H9 (cell line): ENCODE measurements around the gene HUNK. TPM values are rescaled to one million over a fixed set of nuclear protein-coding genes. Genes with fewer than 3 reads are reported as not detected.

ENCODE experiments used
- DNase-seq: peaks from one replicate; pipeline ENCODE4 v3.0.0-alpha.2; 2017
- H2AFZ ChIP-seq: one replicate; pipeline ENCODE4 v1.6.1; 2013; ENCODE audit warnings: mild to moderate bottlenecking, low read length, control low read depth, moderate library complexity
- H2AK5ac ChIP-seq: 2 replicates; pipeline ENCODE4 v1.6.1; 2013; ENCODE audit warnings: low read length, control low read depth, mixed read lengths; ENCODE audit not compliant: insufficient read length
- H2BK120ac ChIP-seq: one replicate; pipeline ENCODE4 v1.6.1; 2013; ENCODE audit warnings: low read depth, mild to moderate bottlenecking, low read length, control low read depth, inconsistent platforms; ENCODE audit not compliant: poor library complexity, severe bottlenecking
- H2BK12ac ChIP-seq: 2 replicates; pipeline ENCODE4 v1.6.1; 2013; ENCODE audit warnings: low read length, control low read depth, mixed read lengths, low read depth; ENCODE audit not compliant: insufficient read length
- H2BK15ac ChIP-seq: 2 replicates; pipeline ENCODE4 v1.6.1; 2013; ENCODE audit warnings: low read depth, low read length, control low read depth
- H2BK20ac ChIP-seq: one replicate; pipeline ENCODE4 v1.6.1; 2013; ENCODE audit warnings: low read depth, mild to moderate bottlenecking, low read length, control low read depth, inconsistent platforms; ENCODE audit not compliant: poor library complexity, severe bottlenecking
- H2BK5ac ChIP-seq: 2 replicates; pipeline ENCODE4 v1.6.1; 2013; ENCODE audit warnings: low read length, control low read depth, mixed read lengths; ENCODE audit not compliant: insufficient read length
- H3K14ac ChIP-seq: 2 replicates; pipeline ENCODE4 v1.6.1; 2013; ENCODE audit warnings: low read length, control low read depth; ENCODE audit not compliant: insufficient read depth
- H3K18ac ChIP-seq: 2 replicates; pipeline ENCODE4 v1.6.1; 2013; ENCODE audit warnings: low read depth, mild to moderate bottlenecking, mixed read lengths, low read length, control low read depth; ENCODE audit not compliant: insufficient read length
- H3K23ac ChIP-seq: 2 replicates; pipeline ENCODE4 v1.6.1; 2013; ENCODE audit warnings: low read length, control low read depth, mixed read lengths, low read depth; ENCODE audit not compliant: insufficient read length
- H3K23me2 ChIP-seq: 2 replicates; pipeline ENCODE4 v1.6.1; 2013; ENCODE audit warnings: low read depth, mild to moderate bottlenecking, mixed read lengths, low read length, control low read depth; ENCODE audit not compliant: insufficient read length, poor library complexity, severe bottlenecking
- H3K27ac ChIP-seq: 2 replicates; pipeline ENCODE4 v1.5.1; 2013; ENCODE audit warnings: low read length, control low read depth, mixed read lengths, low read depth; ENCODE audit not compliant: insufficient read length
- H3K27me3 ChIP-seq: 2 replicates; pipeline ENCODE4 v1.6.1; 2013; ENCODE audit warnings: low read length, control low read depth, inconsistent platforms; ENCODE audit not compliant: insufficient read depth
- H3K4ac ChIP-seq: 2 replicates; pipeline ENCODE4 v1.6.1; 2013; ENCODE audit warnings: low read depth, mild to moderate bottlenecking, control low read depth, inconsistent platforms, low read length, moderate library complexity
- H3K4me1 ChIP-seq: 2 replicates; pipeline ENCODE4 v1.6.1; 2013; ENCODE audit warnings: low read length, control low read depth, inconsistent platforms; ENCODE audit not compliant: insufficient read depth
- H3K4me2 ChIP-seq: 2 replicates; pipeline ENCODE4 v1.6.1; 2013; ENCODE audit warnings: low read length, control low read depth, mixed read lengths; ENCODE audit not compliant: insufficient read length, insufficient read depth
- H3K56ac ChIP-seq: 2 replicates; pipeline ENCODE4 v1.6.1; 2013; ENCODE audit warnings: low read depth, mild to moderate bottlenecking, mixed read lengths, low read length, control low read depth; ENCODE audit not compliant: insufficient read length
- H3K79me1 ChIP-seq: 2 replicates; pipeline ENCODE4 v1.6.1; 2013; ENCODE audit warnings: low read depth, mild to moderate bottlenecking, moderate library complexity, low read length, control low read depth, inconsistent platforms; ENCODE audit not compliant: insufficient read depth, poor library complexity, severe bottlenecking
- H3K79me2 ChIP-seq: 2 replicates; pipeline ENCODE4 v1.6.1; 2013; ENCODE audit warnings: low read length, control low read depth, inconsistent platforms; ENCODE audit not compliant: insufficient read depth
- H3K9ac ChIP-seq: 2 replicates; pipeline ENCODE4 v1.6.1; 2013; ENCODE audit warnings: low read length, control low read depth, mixed read lengths; ENCODE audit not compliant: insufficient read length; ENCODE audit errors: extremely low read depth
- H3K9me3 ChIP-seq: one replicate; pipeline ENCODE4 v1.6.1; 2013; ENCODE audit warnings: low read depth, low read length, inconsistent platforms; ENCODE audit not compliant: control insufficient read depth
- H3T11ph ChIP-seq: one replicate; pipeline ENCODE4 v1.6.1; 2013; ENCODE audit warnings: mild to moderate bottlenecking, low read length, control low read depth, inconsistent platforms
- H4K20me1 ChIP-seq: one replicate; pipeline ENCODE4 v1.6.1; 2013; ENCODE audit not compliant: control insufficient read depth, insufficient read length, insufficient read depth
- H4K5ac ChIP-seq: 2 replicates; pipeline ENCODE4 v1.6.1; 2013; ENCODE audit warnings: low read depth, mild to moderate bottlenecking, mixed read lengths, low read length, control low read depth; ENCODE audit not compliant: insufficient read length
- H4K8ac ChIP-seq: replicated peaks from 2 replicates; pipeline ENCODE4 v1.6.1; 2013; ENCODE audit warnings: low read length, control low read depth, mixed read lengths, low read depth; ENCODE audit not compliant: insufficient read length
- H4K91ac ChIP-seq: 2 replicates; pipeline ENCODE4 v1.6.1; 2013; ENCODE audit warnings: low read depth, mild to moderate bottlenecking, moderate library complexity, mixed read lengths, low read length, control low read depth; ENCODE audit not compliant: insufficient read length
- H3K27ac Mint-ChIP-seq, 3 experiments: 2 replicates in 2 of 3; 3 replicates in 1 of 3; pipeline ENCODE4 v1.8.0; 2020 to 2021; ENCODE audit warnings: mixed read lengths in 3 of 3, mild to moderate bottlenecking in 1 of 3, moderate library complexity in 1 of 3
- H3K27me3 Mint-ChIP-seq: 2 replicates; pipeline ENCODE4 v1.8.0; 2021; ENCODE audit warnings: low read depth, mild to moderate bottlenecking, moderate library complexity, mixed read lengths
- H3K36me3 Mint-ChIP-seq, 3 experiments: 2 replicates in 2 of 3; 3 replicates in 1 of 3; pipeline ENCODE4 v1.8.0; 2020 to 2021; ENCODE audit warnings: low read depth in 3 of 3, mixed read lengths in 3 of 3; ENCODE audit not compliant: insufficient read depth in 1 of 3
- H3K4me1 Mint-ChIP-seq, 2 experiments: 2 replicates each; pipeline ENCODE4 v1.8.0; 2020; ENCODE audit warnings: mixed read lengths in 2 of 2
- H3K4me3 Mint-ChIP-seq, 2 experiments: 2 replicates in 1 of 2; 3 replicates in 1 of 2; pipeline ENCODE4 v1.8.0; 2020 to 2021; ENCODE audit warnings: mild to moderate bottlenecking in 2 of 2, mixed read lengths in 2 of 2, moderate library complexity in 1 of 2
- H3K9me3 Mint-ChIP-seq, 2 experiments: 2 replicates in 1 of 2; 3 replicates in 1 of 2; pipeline ENCODE4 v1.8.0; 2020; ENCODE audit warnings: mild to moderate bottlenecking in 2 of 2, mixed read lengths in 2 of 2, moderate library complexity in 1 of 2
- WGBS: extraction: QIAGEN DNeasy Blood & Tissue Kit; methylation state at CpG from one replicate; pipeline ENCODE4 v1.1.7; 2013; ENCODE audit warnings: missing lambda C conversion rate, low lambda C conversion rate, mixed read lengths; ENCODE audit not compliant: insufficient read length; ENCODE audit errors: extremely low coverage; 5-methylcytosine and 5-hydroxymethylcytosine counted together
- total RNA-seq: library from RNA; stranded (reverse); gene quantifications from 2 replicates; pipeline ENCODE4 v1.2.1, GENCODE V29; 2021
- TF ChIP-seq, protein P1 (sequence below): fragments of 200-600 bp; sonication (generic); conservative IDR thresholded peaks from 3 replicates; pipeline ENCODE4 v1.8.0; 2021; ENCODE audit warnings: antibody characterized with exemption, mild to moderate bottlenecking

HUNK gene
- total RNA-seq, 1 experiment from 2014 or later = 5.8 TPM

DNA sequence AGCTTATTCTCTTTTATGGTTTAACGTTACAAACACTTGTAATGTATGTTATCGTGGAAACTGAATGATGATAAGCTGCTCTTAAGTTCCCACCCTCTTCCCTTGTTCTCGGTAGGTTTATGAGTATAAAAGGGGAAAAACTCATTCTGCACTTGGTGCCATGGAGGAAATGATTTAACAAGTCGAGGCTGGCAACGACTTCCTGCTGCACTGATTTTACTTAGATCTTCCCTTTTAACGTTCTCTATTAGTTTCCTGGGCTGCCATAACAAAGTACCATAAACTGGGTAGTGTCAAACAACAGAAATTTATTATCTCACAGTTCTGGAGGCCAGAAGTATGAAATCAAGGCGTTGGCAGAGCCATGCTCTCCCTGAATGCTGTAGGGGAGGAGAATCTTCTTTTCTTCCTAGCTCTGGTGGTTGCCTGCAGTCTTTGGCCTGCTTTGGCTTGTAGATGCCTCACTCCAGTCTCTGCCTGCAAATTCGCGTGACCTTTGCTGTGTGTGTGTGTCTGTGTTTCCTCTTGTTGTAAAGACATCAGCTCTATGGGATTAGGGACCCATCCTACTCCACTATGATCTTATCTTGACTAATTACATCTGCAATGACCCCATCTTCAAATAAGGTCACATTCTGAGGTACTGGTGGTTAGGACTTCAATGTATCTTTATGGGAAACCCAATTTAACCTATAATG, 26.3 kb downstream of the HUNK start:
- peaks cover 5% of the 10 kb centered on the region; the same call in 1 of the 2 replicates for H3K4me1 ChIP-seq
- no peaks in the 10 kb centered on the region for H4K20me1 ChIP-seq
- WGBS = no CpG with 5 or more reads among the region's 9 CpGs
- no peak overlapping the region for H3K18ac ChIP-seq
- no peak overlapping the region for H2BK12ac ChIP-seq
- H3K79me2 ChIP-seq = no peaks in the 10 kb centered on the region
- H3T11ph ChIP-seq = no peak overlapping the region
- DNase-seq = no peak
- H3K27ac Mint-ChIP-seq = no peak overlapping the region
- no peak overlapping the region for H2BK120ac ChIP-seq
- no peak overlapping the region for H2AK5ac ChIP-seq
- no peak overlapping the region for H3K14ac ChIP-seq
- no peak overlapping the region for H3K9ac ChIP-seq
- no peaks in the 10 kb centered on the region for H3K9me3 ChIP-seq
- H3K23me2 ChIP-seq = no peaks in the 10 kb centered on the region
- no peaks in the 10 kb centered on the region for H3K27me3 ChIP-seq
- H3K4me2 ChIP-seq = no peak overlapping the region
- H3K56ac ChIP-seq = no peak overlapping the region
- H3K79me1 ChIP-seq = no peaks in the 10 kb centered on the region
- H3K4ac ChIP-seq = no peak overlapping the region
- H2BK5ac ChIP-seq = no peak overlapping the region
- H3K27me3 Mint-ChIP-seq = peaks cover 1% of the 10 kb centered on the region; the same call in 1 of the 2 replicates
- H4K91ac ChIP-seq = no peak overlapping the region
- no peak overlapping the region for H2BK20ac ChIP-seq
- TF ChIP-seq, protein P1, sequence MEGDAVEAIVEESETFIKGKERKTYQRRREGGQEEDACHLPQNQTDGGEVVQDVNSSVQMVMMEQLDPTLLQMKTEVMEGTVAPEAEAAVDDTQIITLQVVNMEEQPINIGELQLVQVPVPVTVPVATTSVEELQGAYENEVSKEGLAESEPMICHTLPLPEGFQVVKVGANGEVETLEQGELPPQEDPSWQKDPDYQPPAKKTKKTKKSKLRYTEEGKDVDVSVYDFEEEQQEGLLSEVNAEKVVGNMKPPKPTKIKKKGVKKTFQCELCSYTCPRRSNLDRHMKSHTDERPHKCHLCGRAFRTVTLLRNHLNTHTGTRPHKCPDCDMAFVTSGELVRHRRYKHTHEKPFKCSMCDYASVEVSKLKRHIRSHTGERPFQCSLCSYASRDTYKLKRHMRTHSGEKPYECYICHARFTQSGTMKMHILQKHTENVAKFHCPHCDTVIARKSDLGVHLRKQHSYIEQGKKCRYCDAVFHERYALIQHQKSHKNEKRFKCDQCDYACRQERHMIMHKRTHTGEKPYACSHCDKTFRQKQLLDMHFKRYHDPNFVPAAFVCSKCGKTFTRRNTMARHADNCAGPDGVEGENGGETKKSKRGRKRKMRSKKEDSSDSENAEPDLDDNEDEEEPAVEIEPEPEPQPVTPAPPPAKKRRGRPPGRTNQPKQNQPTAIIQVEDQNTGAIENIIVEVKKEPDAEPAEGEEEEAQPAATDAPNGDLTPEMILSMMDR = no peak
- no peak overlapping the region for H2AFZ ChIP-seq
- H3K9me3 Mint-ChIP-seq = no peaks in the 10 kb centered on the region
- no peak overlapping the region for H3K27ac ChIP-seq
- H4K5ac ChIP-seq = no peak overlapping the region
- H4K8ac ChIP-seq = no peak overlapping the region
- H2BK15ac ChIP-seq = no peak overlapping the region
- no peaks in the 10 kb centered on the region; a peak in 1 of 7 replicates for H3K36me3 Mint-ChIP-seq
- no peak overlapping the region for H3K23ac ChIP-seq
- no peak overlapping the region for H3K4me3 Mint-ChIP-seq
- H3K4me1 Mint-ChIP-seq = peaks cover 26 to 27% of the 10 kb centered on the region in 2 experiments
